K562 (cell line): Measurements from ENCODE around the gene TENT4A.

Source experiments
- ARID3A ChIP-seq: IDR thresholded peaks from 2 replicates; pipeline ENCODE4 v1.6.1; 2012; ENCODE audit warnings: low read depth, low read length, improper control_type of control experiment, borderline replicate concordance
- ARID4B ChIP-seq: sonication (generic); formaldehyde crosslinking; IDR thresholded peaks from 2 replicates; pipeline ENCODE4 v1.8.0; 2022; ENCODE audit warnings: mild to moderate bottlenecking, missing genetic modification reagents
- CBX2 ChIP-seq: fragments of 200-600 bp; sonication (generic); IDR thresholded peaks from one replicate; pipeline ENCODE4 v1.6.1; 2012; ENCODE audit warnings: mild to moderate bottlenecking, low read length, inconsistent platforms; ENCODE audit not compliant: insufficient read depth, poor library complexity, severe bottlenecking
- CTCF ChIP-seq, 3 experiments: IDR thresholded peaks in 2 of 3; conservative IDR thresholded peaks in 1 of 3; 2 replicates each; pipeline ENCODE4 v1.5.1; 2011 to 2012; ENCODE audit warnings: low read length in 3 of 3, mild to moderate bottlenecking in 3 of 3, control low read depth in 2 of 3, improper control_type of control experiment in 1 of 3, inconsistent platforms in 1 of 3, low read depth in 1 of 3, mixed read lengths in 1 of 3, moderate library complexity in 1 of 3; ENCODE audit not compliant: insufficient read depth in 2 of 3
- EZH2 ChIP-seq: IDR thresholded peaks from 2 replicates; pipeline ENCODE4 v1.6.1; 2012; ENCODE audit warnings: low read depth, mild to moderate bottlenecking, inconsistent platforms, low read length, borderline replicate concordance
- FOSL1 ChIP-seq: fragments of 200-800 bp; sonication (Bioruptor generic); conservative IDR thresholded peaks from 2 replicates; pipeline ENCODE4 v1.6.1; 2016; ENCODE audit warnings: missing genetic modification characterization, missing compliant biosample characterization
- KDM5B ChIP-seq: fragments of 200-600 bp; sonication (generic); IDR thresholded peaks from 2 replicates; pipeline ENCODE4 v1.6.1; 2012; ENCODE audit warnings: low read depth, mild to moderate bottlenecking, moderate library complexity, low read length, control low read depth, inconsistent platforms; ENCODE audit not compliant: insufficient replicate concordance
- KLF1 ChIP-seq: fragments of 450-650 bp; IDR thresholded peaks from 2 replicates; pipeline ENCODE4 v1.6.1; 2016; ENCODE audit warnings: missing genetic modification characterization, missing compliant biosample characterization
- MEF2A ChIP-seq: IDR thresholded peaks from 2 replicates; pipeline ENCODE4 v1.6.1; 2011; ENCODE audit warnings: low read depth, mild to moderate bottlenecking, low read length, moderate library complexity; ENCODE audit not compliant: control insufficient read depth
- MYC ChIP-seq, 2 experiments: fragments of 250-450 bp in 1 of 2; sonication (Bioruptor Pico) in 1 of 2; IDR thresholded peaks; 2 replicates each; pipeline versions ENCODE4 v1.5.1 to v1.6.1; 2012 to 2021; ENCODE audit warnings: low read depth in 2 of 2, borderline replicate concordance in 1 of 2, improper control_type of control experiment in 1 of 2, low read length in 1 of 2, mild to moderate bottlenecking in 1 of 2, moderate library complexity in 1 of 2
- REST ChIP-seq, 2 experiments: fragments of 450-650 bp; formaldehyde crosslinking in 1 of 2; IDR thresholded peaks; 2 replicates each; pipeline versions ENCODE4 v1.4.0 to v1.6.1; 2014 to 2020; ENCODE audit warnings: mild to moderate bottlenecking in 2 of 2, borderline replicate concordance in 1 of 2, low read depth in 1 of 2
- RFX1 ChIP-seq: fragments of 450-650 bp; IDR thresholded peaks from 2 replicates; pipeline ENCODE4 v1.6.1; 2016; ENCODE audit warnings: mild to moderate bottlenecking, moderate library complexity
- RFX5 ChIP-seq: IDR thresholded peaks from 2 replicates; pipeline ENCODE4 v1.6.1; 2011; ENCODE audit warnings: low read depth, mild to moderate bottlenecking, improper control_type of control experiment, low read length
- ZNF140 ChIP-seq: fragments of 250-450 bp; sonication (Bioruptor Pico); IDR thresholded peaks from 2 replicates; pipeline ENCODE4 v1.8.0; 2021; ENCODE audit warnings: moderate library complexity, mild to moderate bottlenecking, inconsistent platforms

GRCh38 chr5:6727231-6727630, 14.0 kb downstream of the TENT4A start:
- no peak for TF ChIP-seq ZNF140 (CRISPR knock-in tag)
- TF ChIP-seq MEF2A, result no peak
- no peak for TF ChIP-seq CTCF (IDR thresholded peaks at IDR 0.05 in 2 of 3, conservative IDR thresholded peaks at IDR 0.05 in 1 of 3; ENCODE audit: insufficient read depth in 2 of 3, low read depth in 1 of 3, low read length in 3 of 3)
- no peak for TF ChIP-seq KDM5B
- no peak for TF ChIP-seq REST (IDR thresholded peaks at IDR 0.05; ENCODE audit: borderline replicate concordance)
- no peak for TF ChIP-seq REST (CRISPR knock-in tag; IDR thresholded peaks at IDR 0.05; ENCODE audit: low read depth)
- no peak for TF ChIP-seq KLF1
- no peak for TF ChIP-seq ARID4B (CRISPR knock-in tag)
- no peak for TF ChIP-seq EZH2
- TF ChIP-seq ARID3A, result no peak
- no peak for TF ChIP-seq CBX2
- TF ChIP-seq MYC (IDR thresholded peaks at IDR 0.05; ENCODE audit: low read depth, low read length), result no peak
- no peak for TF ChIP-seq MYC (CRISPR knock-in tag; IDR thresholded peaks at IDR 0.05; ENCODE audit: borderline replicate concordance, low read depth)
- no peak for TF ChIP-seq FOSL1
- no peak for TF ChIP-seq RFX1
- TF ChIP-seq RFX5, result no peak
